WTC11 (cell line): ENCODE measurements around the gene HPSE2. TPM values are rescaled to one million over a fixed set of nuclear protein-coding genes. Genes with fewer than 3 reads are reported as not detected.

ENCODE experiments used
- ATAC-seq: fragments of 200-7000 bp; cut with Tn5 transposase; 2 replicates; pipeline ENCODE4 v1.10.0; 2021; ENCODE audit warnings: mild to moderate bottlenecking, moderate library complexity
- CTCF ChIA-PET: fragments of 300-600 bp; sonication (Branson Sonifier 250); formaldehyde crosslinking; loops from one replicate; lab custom pipeline; 2021; ENCODE audit warnings: antibody characterized with exemption; lab: Charles Lee
- POLR2A ChIA-PET: fragments of 350-600 bp; sonication (Branson Sonifier 250); formaldehyde crosslinking; loops from one replicate; lab custom pipeline; 2021; ENCODE audit warnings: antibody characterized with exemption; lab: Charles Lee
- DNase-seq: peaks from one replicate; pipeline ENCODE4 v3.0.0; 2021; ENCODE audit warnings: low spot score
- H3K27ac Mint-ChIP-seq: 2 replicates; pipeline ENCODE4 v1.8.0; 2021; ENCODE audit warnings: mixed read lengths
- H3K27me3 Mint-ChIP-seq: 2 replicates; pipeline ENCODE4 v1.8.0; 2021; ENCODE audit warnings: low read depth, mild to moderate bottlenecking, moderate library complexity, mixed read lengths
- H3K36me3 Mint-ChIP-seq: 2 replicates; pipeline ENCODE4 v1.8.0; 2021; ENCODE audit warnings: mixed read lengths
- H3K4me1 Mint-ChIP-seq: 2 replicates; pipeline ENCODE4 v1.8.0; 2022; ENCODE audit warnings: mixed read lengths
- H3K4me3 Mint-ChIP-seq: 2 replicates; pipeline ENCODE4 v1.8.0; 2021; ENCODE audit warnings: mild to moderate bottlenecking, moderate library complexity, mixed read lengths
- H3K9me3 Mint-ChIP-seq: 2 replicates; pipeline ENCODE4 v1.8.0; 2021; ENCODE audit warnings: mixed read lengths
- ATF2 ChIP-seq: sonication (generic); formaldehyde crosslinking; IDR thresholded peaks from 2 replicates; pipeline ENCODE4 v1.8.1; 2022; ENCODE audit warnings: low read depth, missing genetic modification reagents, borderline replicate concordance
- ELF4 ChIP-seq: sonication (generic); formaldehyde crosslinking; IDR thresholded peaks from 2 replicates; pipeline ENCODE4 v1.8.1; 2022; ENCODE audit warnings: low read depth, mild to moderate bottlenecking, moderate library complexity, missing genetic modification reagents
- ERG ChIP-seq: fragments of 250-450 bp; sonication (Bioruptor Pico); IDR thresholded peaks from 2 replicates; pipeline ENCODE4 v1.8.0; 2021; ENCODE audit warnings: mild to moderate bottlenecking
- GTF2I ChIP-seq: fragments of 250-450 bp; sonication (Bioruptor Pico); conservative IDR thresholded peaks from 2 replicates; pipeline ENCODE4 v1.4.0; 2021; ENCODE audit warnings: mild to moderate bottlenecking
- HMGXB4 ChIP-seq: sonication (generic); formaldehyde crosslinking; IDR thresholded peaks from 2 replicates; pipeline ENCODE4 v1.8.1; 2023; ENCODE audit warnings: mild to moderate bottlenecking, moderate library complexity, missing genetic modification reagents
- MYBL2 ChIP-seq: sonication (generic); formaldehyde crosslinking; IDR thresholded peaks from 2 replicates; pipeline ENCODE4 v1.8.1; 2023; ENCODE audit warnings: mild to moderate bottlenecking, moderate library complexity, missing genetic modification reagents
- NFE2L1 ChIP-seq: sonication (generic); formaldehyde crosslinking; IDR thresholded peaks from 2 replicates; pipeline ENCODE4 v1.8.1; 2023; ENCODE audit warnings: missing genetic modification reagents
- NR1H2 ChIP-seq: sonication (generic); formaldehyde crosslinking; IDR thresholded peaks from 2 replicates; pipeline ENCODE4 v1.9.0; 2021; ENCODE audit warnings: mild to moderate bottlenecking, moderate library complexity, missing genetic modification reagents
- NR2C2 ChIP-seq: sonication (generic); formaldehyde crosslinking; IDR thresholded peaks from 2 replicates; pipeline ENCODE4 v1.8.0; 2022; ENCODE audit warnings: mild to moderate bottlenecking, missing genetic modification reagents
- STAT6 ChIP-seq: sonication (generic); formaldehyde crosslinking; conservative IDR thresholded peaks from 2 replicates; pipeline ENCODE4 v1.8.1; 2023; ENCODE audit warnings: mild to moderate bottlenecking, low read depth, missing genetic modification reagents, moderate library complexity
- TEAD1 ChIP-seq: sonication (generic); formaldehyde crosslinking; IDR thresholded peaks from 2 replicates; pipeline ENCODE4 v1.8.0; 2022; ENCODE audit warnings: mild to moderate bottlenecking, missing genetic modification reagents
- USF2 ChIP-seq: sonication (generic); formaldehyde crosslinking; IDR thresholded peaks from 2 replicates; pipeline ENCODE4 v1.8.1; 2023; ENCODE audit warnings: mild to moderate bottlenecking, missing genetic modification reagents, moderate library complexity
- ZMAT4 ChIP-seq: fragments of 250-450 bp; sonication (Bioruptor Pico); IDR thresholded peaks from 2 replicates; pipeline ENCODE4 v1.9.0; 2021; ENCODE audit warnings: mild to moderate bottlenecking
- ZNF317 ChIP-seq: sonication (generic); formaldehyde crosslinking; IDR thresholded peaks from 2 replicates; pipeline ENCODE4 v1.8.1; 2023; ENCODE audit warnings: low read depth, mild to moderate bottlenecking, moderate library complexity, missing genetic modification reagents, borderline replicate concordance
- total RNA-seq: library from RNA; stranded (reverse); gene quantifications from 3 replicates; pipeline ENCODE4 v1.2.3, GENCODE V29; 2021
- TF ChIP-seq, protein P1 (sequence below): sonication (generic); formaldehyde crosslinking; IDR thresholded peaks from 2 replicates; pipeline ENCODE4 v1.8.1; 2022; ENCODE audit warnings: mild to moderate bottlenecking, missing genetic modification reagents, moderate library complexity, borderline replicate concordance
- TF ChIP-seq, protein P2 (sequence below): sonication (generic); formaldehyde crosslinking; IDR thresholded peaks from 2 replicates; pipeline ENCODE4 v1.8.1; 2022; ENCODE audit warnings: mild to moderate bottlenecking, moderate library complexity, missing genetic modification reagents
- TF ChIP-seq, protein P3 (sequence below): sonication (generic); formaldehyde crosslinking; IDR thresholded peaks from 2 replicates; pipeline ENCODE4 v1.8.0; 2023; ENCODE audit warnings: missing genetic modification reagents
- TF ChIP-seq, protein P4 (sequence below): sonication (generic); formaldehyde crosslinking; IDR thresholded peaks from 2 replicates; pipeline ENCODE4 v1.8.0; 2022; ENCODE audit warnings: missing genetic modification reagents

Gene HPSE2
- total RNA-seq, 1 experiment from 2014 or later = 0.66 TPM

- Mint-ChIP-seq H3K27ac (no peak overlapping the region), H3K4me3 (no peak overlapping the region), H3K4me1 (peaks cover 16% of the 10 kb centered on the region), H3K27me3 (no peaks in the 10 kb centered on the region), H3K9me3 (peaks cover 5% of the 10 kb centered on the region), H3K36me3 (no peaks in the 10 kb centered on the region)
- POLR2A ChIA-PET = no interaction called here
- ATAC-seq (no peak), DNase-seq (no peak)
- CTCF ChIA-PET = no interaction called here
- TF ChIP-seq MYBL2 (CRISPR knock-in tag) = no peak
- TF ChIP-seq, protein P1, sequence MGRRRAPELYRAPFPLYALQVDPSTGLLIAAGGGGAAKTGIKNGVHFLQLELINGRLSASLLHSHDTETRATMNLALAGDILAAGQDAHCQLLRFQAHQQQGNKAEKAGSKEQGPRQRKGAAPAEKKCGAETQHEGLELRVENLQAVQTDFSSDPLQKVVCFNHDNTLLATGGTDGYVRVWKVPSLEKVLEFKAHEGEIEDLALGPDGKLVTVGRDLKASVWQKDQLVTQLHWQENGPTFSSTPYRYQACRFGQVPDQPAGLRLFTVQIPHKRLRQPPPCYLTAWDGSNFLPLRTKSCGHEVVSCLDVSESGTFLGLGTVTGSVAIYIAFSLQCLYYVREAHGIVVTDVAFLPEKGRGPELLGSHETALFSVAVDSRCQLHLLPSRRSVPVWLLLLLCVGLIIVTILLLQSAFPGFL (CRISPR knock-in tag) = no peak
Measured at GRCh38 chr10:98609265-98609664, 626.4 kb downstream of the HPSE2 start.

DNA sequence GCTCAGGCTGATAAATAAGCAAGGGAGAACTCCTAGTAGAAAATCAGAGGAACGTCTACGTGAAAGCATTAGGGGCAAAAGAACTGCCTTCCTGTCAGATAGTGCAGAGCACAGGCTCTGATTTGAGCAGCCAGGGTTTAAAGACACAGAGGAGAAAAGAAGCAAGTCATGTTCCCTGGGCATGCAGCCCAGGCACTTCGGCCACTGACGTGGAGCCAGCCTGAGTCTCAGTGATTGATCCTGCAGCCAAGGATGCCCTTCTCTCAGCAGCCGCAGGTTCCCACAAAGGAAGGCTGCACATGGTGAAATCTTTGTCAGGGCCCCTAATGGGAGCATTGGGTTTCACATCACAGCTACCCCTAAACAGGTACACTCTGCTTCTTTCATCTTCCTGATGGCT, 627.2 kb downstream of the HPSE2 start:
- ChIA-PET CTCF (no interaction called here), POLR2A (no interaction called here)
- no peaks in the 10 kb centered on the region for H3K27me3 Mint-ChIP-seq
- peaks cover 5% of the 10 kb centered on the region for H3K9me3 Mint-ChIP-seq
- ATAC-seq = peak; percentile 68
- peak; percentile 19 for DNase-seq
- no peak overlapping the region for H3K27ac Mint-ChIP-seq
- peaks cover 10% of the 10 kb centered on the region for H3K4me1 Mint-ChIP-seq
- no peak for TF ChIP-seq ZMAT4 (CRISPR knock-in tag)
- TF ChIP-seq STAT6 (CRISPR knock-in tag) = no peak
- TF ChIP-seq ELF4 (CRISPR knock-in tag) = no peak
- no peak for TF ChIP-seq GTF2I
- TF ChIP-seq NR2C2 (CRISPR knock-in tag) = no peak
- TF ChIP-seq HMGXB4 (CRISPR knock-in tag) = no peak
- TF ChIP-seq, protein P2, sequence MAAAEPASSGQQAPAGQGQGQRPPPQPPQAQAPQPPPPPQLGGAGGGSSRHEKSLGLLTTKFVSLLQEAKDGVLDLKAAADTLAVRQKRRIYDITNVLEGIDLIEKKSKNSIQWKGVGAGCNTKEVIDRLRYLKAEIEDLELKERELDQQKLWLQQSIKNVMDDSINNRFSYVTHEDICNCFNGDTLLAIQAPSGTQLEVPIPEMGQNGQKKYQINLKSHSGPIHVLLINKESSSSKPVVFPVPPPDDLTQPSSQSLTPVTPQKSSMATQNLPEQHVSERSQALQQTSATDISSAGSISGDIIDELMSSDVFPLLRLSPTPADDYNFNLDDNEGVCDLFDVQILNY (CRISPR knock-in tag) = no peak
- TF ChIP-seq ZNF317 = no peak
- TF ChIP-seq NR1H2 (CRISPR knock-in tag) = no peak
- TF ChIP-seq, protein P3, sequence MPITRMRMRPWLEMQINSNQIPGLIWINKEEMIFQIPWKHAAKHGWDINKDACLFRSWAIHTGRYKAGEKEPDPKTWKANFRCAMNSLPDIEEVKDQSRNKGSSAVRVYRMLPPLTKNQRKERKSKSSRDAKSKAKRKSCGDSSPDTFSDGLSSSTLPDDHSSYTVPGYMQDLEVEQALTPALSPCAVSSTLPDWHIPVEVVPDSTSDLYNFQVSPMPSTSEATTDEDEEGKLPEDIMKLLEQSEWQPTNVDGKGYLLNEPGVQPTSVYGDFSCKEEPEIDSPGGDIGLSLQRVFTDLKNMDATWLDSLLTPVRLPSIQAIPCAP = no peak
- TF ChIP-seq, protein P4, sequence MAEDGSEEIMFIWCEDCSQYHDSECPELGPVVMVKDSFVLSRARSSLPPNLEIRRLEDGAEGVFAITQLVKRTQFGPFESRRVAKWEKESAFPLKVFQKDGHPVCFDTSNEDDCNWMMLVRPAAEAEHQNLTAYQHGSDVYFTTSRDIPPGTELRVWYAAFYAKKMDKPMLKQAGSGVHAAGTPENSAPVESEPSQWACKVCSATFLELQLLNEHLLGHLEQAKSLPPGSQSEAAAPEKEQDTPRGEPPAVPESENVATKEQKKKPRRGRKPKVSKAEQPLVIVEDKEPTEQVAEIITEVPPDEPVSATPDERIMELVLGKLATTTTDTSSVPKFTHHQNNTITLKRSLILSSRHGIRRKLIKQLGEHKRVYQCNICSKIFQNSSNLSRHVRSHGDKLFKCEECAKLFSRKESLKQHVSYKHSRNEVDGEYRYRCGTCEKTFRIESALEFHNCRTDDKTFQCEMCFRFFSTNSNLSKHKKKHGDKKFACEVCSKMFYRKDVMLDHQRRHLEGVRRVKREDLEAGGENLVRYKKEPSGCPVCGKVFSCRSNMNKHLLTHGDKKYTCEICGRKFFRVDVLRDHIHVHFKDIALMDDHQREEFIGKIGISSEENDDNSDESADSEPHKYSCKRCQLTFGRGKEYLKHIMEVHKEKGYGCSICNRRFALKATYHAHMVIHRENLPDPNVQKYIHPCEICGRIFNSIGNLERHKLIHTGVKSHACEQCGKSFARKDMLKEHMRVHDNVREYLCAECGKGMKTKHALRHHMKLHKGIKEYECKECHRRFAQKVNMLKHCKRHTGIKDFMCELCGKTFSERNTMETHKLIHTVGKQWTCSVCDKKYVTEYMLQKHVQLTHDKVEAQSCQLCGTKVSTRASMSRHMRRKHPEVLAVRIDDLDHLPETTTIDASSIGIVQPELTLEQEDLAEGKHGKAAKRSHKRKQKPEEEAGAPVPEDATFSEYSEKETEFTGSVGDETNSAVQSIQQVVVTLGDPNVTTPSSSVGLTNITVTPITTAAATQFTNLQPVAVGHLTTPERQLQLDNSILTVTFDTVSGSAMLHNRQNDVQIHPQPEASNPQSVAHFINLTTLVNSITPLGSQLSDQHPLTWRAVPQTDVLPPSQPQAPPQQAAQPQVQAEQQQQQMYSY (CRISPR knock-in tag) = no peak
- TF ChIP-seq ATF2 = no peak
- no peak for TF ChIP-seq NFE2L1 (CRISPR knock-in tag)
- no peak for TF ChIP-seq USF2 (CRISPR knock-in tag)
- no peak for TF ChIP-seq ERG (CRISPR knock-in tag)
- TF ChIP-seq TEAD1 (CRISPR knock-in tag) = no peak
- H3K36me3 Mint-ChIP-seq = no peaks in the 10 kb centered on the region
- H3K4me3 Mint-ChIP-seq = no peak overlapping the region
